Esophagus muscularis mucosa (tissue), 3 donors: ENCODE results near the gene PRKAR1B.

ENCODE experiments used
- POLR2A ChIP-seq: fragments of 450-650 bp; IDR thresholded peaks from one replicate; pipeline ENCODE4 v1.6.1; 2017; ENCODE audit warnings: antibody characterized with exemption, moderate library complexity, mild to moderate bottlenecking, low read depth
- POLR2AphosphoS5 ChIP-seq, 2 donors: sonication (generic); formaldehyde crosslinking; IDR thresholded peaks; one replicate each; pipeline ENCODE4 v1.6.1; 2017; ENCODE audit warnings: antibody characterized with exemption in 2 of 2
- TF ChIP-seq, protein P1 (sequence below), 3 experiments: fragments of 200-600 bp in 2 of 3; fragments of 450-650 bp in 1 of 3; sonication (generic) in 2 of 3; IDR thresholded peaks; one replicate each; pipeline ENCODE4 v1.5.1; 2017 to 2019; ENCODE audit warnings: antibody characterized with exemption in 3 of 3, mild to moderate bottlenecking in 2 of 3, moderate library complexity in 1 of 3

GRCh38 chr7:706721-707120 is 20.4 kb downstream of the PRKAR1B start:
- TF ChIP-seq POLR2A: no peak
- TF ChIP-seq, protein P1, sequence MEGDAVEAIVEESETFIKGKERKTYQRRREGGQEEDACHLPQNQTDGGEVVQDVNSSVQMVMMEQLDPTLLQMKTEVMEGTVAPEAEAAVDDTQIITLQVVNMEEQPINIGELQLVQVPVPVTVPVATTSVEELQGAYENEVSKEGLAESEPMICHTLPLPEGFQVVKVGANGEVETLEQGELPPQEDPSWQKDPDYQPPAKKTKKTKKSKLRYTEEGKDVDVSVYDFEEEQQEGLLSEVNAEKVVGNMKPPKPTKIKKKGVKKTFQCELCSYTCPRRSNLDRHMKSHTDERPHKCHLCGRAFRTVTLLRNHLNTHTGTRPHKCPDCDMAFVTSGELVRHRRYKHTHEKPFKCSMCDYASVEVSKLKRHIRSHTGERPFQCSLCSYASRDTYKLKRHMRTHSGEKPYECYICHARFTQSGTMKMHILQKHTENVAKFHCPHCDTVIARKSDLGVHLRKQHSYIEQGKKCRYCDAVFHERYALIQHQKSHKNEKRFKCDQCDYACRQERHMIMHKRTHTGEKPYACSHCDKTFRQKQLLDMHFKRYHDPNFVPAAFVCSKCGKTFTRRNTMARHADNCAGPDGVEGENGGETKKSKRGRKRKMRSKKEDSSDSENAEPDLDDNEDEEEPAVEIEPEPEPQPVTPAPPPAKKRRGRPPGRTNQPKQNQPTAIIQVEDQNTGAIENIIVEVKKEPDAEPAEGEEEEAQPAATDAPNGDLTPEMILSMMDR (IDR thresholded peaks at IDR 0.05): no peak
- no peak for TF ChIP-seq POLR2AphosphoS5 (IDR thresholded peaks at IDR 0.05)
